GM12801 (cell line): ENCODE results near the gene DHRS13.

Experiments
- CTCF ChIP-seq: IDR thresholded peaks from one replicate; pipeline ENCODE4 v1.5.1; 2011; ENCODE audit warnings: control low read depth; ENCODE audit not compliant: insufficient read length; ENCODE audit errors: extremely low read depth

Gene DHRS13

GRCh38 chr17:28907709-28908475, 5.0 kb upstream of the DHRS13 start:
- no peak for TF ChIP-seq CTCF

GRCh38 chr17:28906706-28907438, 4.0 kb upstream of the DHRS13 start:
- no peak for TF ChIP-seq CTCF

GRCh38 chr17:28906276-28906675, 3.4 kb upstream of the DHRS13 start:
- TF ChIP-seq CTCF: no peak

GRCh38 chr17:28904800-28905199, 1.9 kb upstream of the DHRS13 start:
- TF ChIP-seq CTCF: no peak

GRCh38 chr17:28901866-28902818, 737 bp downstream of the DHRS13 start:
- no peak for TF ChIP-seq CTCF

- TF ChIP-seq CTCF: no peak
Observed at GRCh38 chr17:28900986-28901726, 1.7 kb downstream of the DHRS13 start.
